GM08714 (cell line): ENCODE results near the gene FOXJ1.

ENCODE experiments used
- H3K4me3 ChIP-seq: fragments of 200-500 bp; sonication (Bioruptor generic); 2 replicates; pipeline ENCODE4 v1.5.1; 2014; ENCODE audit warnings: mild to moderate bottlenecking, low read length, inconsistent platforms
- ZNF274 ChIP-seq: IDR thresholded peaks from 2 replicates; pipeline ENCODE4 v1.6.1; 2012; ENCODE audit warnings: mild to moderate bottlenecking, low read depth, low read length

Gene FOXJ1

DNA sequence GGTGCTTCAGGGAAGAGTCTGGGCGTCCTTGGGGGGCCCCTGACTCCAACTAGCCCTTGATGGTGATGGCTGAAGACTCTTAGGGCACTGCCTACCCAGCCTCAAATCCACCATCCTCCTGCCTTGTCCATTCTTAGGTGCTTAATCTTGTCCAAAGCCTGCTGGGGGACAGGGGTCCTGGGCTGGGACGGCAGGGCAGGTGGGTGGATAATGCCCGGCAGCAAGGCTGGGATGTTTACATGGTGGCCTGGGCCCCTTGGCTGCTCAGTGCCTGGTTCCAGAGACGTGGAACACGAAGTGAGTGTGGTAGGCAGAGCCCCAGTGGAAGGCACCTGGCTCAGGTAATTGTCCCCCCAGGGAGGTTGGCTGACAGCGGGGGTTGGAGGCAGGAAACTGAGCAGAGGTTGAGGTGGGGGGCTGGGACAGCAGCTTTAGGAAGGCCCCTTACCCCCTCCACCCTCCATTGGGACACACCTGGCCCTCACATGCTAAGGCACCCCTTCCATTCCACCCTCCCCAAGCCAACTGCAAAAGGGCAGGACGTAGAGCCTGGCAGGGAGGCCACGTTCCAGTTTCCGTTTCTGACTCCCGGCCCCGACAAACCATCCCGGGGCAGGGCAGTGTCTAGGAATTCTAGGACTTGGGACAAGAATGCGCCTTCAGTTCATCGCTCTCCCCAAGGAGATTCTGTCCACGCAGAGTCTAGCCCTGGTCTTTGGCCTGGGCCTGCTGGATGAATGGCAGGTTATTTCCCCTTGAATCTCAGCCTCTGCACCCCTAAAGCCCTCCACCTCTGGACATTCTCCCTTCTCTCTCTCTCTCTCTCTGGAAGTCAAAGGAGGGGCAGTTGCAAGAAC is 1.9 kb downstream of the FOXJ1 start:
- H3K4me3 ChIP-seq = no peak overlapping the region
- TF ChIP-seq ZNF274 = no peak

DNA sequence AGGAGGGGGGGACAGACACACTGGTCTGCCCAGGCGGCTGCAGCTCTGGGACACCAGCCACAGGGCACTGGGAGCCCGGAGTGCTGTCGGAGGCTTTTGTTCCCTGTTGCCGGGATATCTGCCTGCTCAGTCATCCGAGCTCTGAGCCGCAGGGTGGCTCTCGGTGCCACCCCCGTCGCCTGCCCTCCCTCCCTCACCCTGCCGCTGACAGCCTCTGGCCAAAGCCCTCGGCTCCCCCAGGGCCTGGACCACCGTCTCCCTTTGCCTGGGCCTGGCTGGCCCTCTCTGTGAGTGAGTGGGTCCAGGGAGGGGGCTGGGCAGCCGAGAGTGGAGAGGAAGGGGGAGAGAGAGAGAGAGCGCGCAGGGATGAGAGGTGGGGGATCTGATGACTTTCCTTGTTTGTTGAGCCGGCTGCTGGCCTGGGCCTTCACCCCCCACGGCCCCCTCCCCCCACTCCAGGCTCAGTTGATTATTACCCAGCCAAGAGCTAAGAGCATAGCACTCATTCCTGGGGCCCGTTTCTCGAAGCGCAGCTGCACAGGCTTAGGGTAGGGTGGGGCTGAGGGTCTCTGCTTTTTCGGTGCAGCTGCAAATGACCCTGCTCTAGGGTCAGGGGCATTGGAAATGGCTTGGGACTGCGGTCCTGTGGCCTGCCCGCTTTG is 2.7 kb downstream of the FOXJ1 start:
- TF ChIP-seq ZNF274 = no peak
- H3K4me3 ChIP-seq = no peak overlapping the region

- no peak overlapping the region for H3K4me3 ChIP-seq
- TF ChIP-seq ZNF274 = no peak
Measured at GRCh38 chr17:76137351-76138233, 3.5 kb downstream of the FOXJ1 start.

- TF ChIP-seq ZNF274 = no peak
- no peak overlapping the region for H3K4me3 ChIP-seq
Measured at GRCh38 chr17:76137001-76137350, 4.1 kb downstream of the FOXJ1 start.

DNA sequence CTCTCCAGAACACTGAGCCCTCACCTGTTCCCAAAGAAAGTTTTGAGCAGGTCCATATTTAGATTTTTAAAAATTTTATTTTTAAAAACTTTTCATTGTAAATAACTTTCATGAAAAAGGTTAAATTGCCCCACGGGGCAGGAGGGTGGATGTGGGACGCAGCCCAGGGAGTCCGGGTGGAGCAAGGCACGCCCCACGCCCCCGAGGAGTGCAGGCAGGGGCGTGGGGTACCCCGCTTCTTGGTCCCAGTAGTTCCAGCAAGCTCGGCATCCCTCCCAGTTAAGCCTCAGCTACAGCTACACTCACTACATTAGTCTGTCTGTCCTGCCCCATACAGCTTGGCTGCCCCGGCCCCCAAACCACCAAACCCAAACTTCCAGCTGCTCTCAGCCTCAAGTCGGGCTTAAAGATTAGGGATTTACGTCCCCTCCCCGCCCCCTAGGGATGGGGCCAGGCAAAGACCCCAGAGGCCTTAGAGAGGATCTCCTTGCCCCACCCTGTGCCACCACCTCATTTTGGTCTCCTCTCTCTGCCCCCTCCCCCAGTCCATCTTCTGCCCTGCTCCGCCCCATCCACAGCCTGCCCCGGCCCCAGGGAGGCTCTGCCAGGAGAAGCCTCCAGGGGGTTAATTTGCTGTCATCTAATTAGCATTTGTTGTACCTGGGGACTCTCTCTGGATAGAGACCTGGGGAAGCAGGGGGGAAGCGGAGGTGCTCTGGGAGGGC is 4.6 kb downstream of the FOXJ1 start:
- TF ChIP-seq ZNF274 = no peak
- H3K4me3 ChIP-seq = no peak overlapping the region

- H3K4me3 ChIP-seq = no peak overlapping the region
- TF ChIP-seq ZNF274 = no peak
Measured at GRCh38 chr17:76135810-76136188, 5.2 kb downstream of the FOXJ1 start.

GRCh38 chr17:76134911-76135809 is 5.9 kb downstream of the FOXJ1 start:
- no peak overlapping the region for H3K4me3 ChIP-seq
- no peak for TF ChIP-seq ZNF274

GRCh38 chr17:76132574-76133338 is 8.3 kb downstream of the FOXJ1 start:
- TF ChIP-seq ZNF274 = no peak
- no peak overlapping the region for H3K4me3 ChIP-seq

DNA sequence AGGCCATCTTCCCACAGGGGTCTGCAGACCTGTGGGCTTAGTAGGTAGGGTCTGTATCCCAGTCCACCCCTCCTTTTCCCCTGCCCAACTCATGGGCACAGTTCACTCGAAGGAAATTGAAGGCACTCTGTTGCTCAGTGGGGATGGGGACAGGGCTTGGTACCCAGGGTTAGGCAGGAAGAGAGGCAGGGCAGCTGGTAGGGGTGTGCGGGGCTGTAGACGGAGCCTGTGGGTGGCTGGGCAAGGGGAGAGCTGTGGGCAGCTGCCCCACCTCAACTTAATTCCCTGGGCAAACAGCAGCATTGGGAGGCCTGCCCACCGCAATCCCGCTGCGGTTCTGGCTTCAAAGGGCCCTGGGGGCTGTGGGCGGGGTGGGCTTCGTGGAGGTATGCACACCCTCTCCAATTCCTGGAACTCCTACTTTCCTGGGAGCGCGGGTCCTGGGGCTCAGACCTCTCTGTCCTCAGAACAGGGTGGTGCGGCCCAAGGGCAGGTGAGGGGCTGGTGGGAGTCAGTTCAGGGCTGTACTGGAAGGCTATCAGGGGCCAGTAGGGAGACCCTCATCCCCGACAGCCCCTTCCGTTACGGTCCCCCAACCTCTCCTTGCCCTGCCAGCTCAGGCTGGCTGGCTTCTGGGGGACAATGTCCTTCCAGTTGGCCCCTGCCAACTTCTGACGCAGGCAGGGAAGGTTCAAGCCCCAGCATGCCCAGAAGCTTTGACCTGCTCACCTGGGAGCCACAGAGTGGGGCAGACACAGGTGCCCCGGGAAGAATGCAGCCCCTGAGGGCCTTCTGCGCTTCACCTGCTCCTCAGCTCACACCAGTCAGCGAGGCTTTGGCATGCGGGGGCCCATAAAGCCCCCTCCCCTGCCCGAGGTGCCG is 9.1 kb downstream of the FOXJ1 start:
- TF ChIP-seq ZNF274 = no peak
- no peak overlapping the region for H3K4me3 ChIP-seq

DNA sequence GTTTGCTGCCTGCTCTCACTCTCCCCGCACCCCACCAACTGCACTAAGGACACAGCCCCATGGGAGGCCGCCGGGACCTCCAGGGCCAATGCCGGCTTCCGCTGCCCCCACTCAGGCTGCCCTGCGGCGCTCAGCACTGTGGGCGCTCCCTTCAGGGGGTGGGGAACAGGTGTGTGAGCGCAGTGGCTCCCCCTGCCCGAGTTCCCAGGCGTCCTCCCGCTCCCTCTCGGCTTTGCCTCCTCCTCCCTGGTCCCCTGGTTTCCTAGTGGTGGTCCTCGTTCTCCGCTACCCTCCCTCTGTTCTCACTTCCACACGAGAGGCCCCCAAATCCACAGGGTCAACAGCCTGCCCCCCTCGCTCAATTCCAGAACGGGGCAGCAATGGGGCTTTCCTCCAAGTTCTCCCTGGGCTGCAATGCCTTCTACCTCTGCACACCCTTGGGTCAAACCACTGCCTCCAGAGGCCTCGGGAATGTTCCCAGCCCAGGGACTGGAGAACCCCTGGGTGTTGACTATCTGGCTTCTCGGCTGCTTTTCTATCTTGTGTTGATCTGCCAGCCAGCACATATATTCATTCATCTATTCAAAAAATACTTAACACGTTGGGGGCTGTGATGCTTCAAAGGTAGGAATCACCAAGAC is 9.9 kb downstream of the FOXJ1 start:
- no peak for TF ChIP-seq ZNF274
- H3K4me3 ChIP-seq = no peak overlapping the region

DNA sequence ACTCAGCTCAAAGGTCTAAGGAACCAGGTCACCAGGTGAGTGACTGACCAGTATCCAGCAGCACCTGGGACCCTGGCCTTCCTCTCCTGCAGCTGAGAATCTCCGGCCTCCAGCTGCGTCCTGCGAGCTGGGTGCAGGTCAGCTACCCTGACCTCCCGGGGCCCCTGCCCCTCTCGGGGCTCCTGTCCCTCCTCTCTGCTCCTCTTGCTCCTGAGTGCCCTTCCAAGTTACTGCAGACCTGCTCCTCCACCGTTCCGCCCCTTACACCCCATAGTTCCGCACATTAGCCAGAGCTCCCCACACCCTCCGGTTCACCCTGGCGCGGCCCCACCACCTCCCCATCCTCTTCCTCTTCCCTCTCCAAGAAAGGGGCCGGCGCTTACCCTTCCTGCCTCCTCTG is 10.6 kb downstream of the FOXJ1 start:
- no peak for TF ChIP-seq ZNF274
- no peak overlapping the region for H3K4me3 ChIP-seq
